ENCODE results near the gene SLC15A1. TPM values are rescaled to one million over a fixed set of nuclear protein-coding genes. Genes with fewer than 3 reads are reported as not detected.

The SLC15A1 gene
- total RNA-seq (not detected), total RNA-seq (0 to 0.20 (median 0) reads per million in 172 experiments)
- polyA plus RNA-seq (2013, experiment 1 of 2) = not detected
- 0.03 TPM for polyA plus RNA-seq (2013, experiment 2 of 2)

GRCh38 chr13:98752467-98753290 is at the start of gene SLC15A1:
TSS of gene SLC15A1 (minus strand) at chr13:98752672. CDS start at chr13:98752598, 74 bp downstream.
- no peak for TF ChIP-seq CTCF (IDR thresholded peaks at IDR 0.05)
- no peaks in the 10 kb centered on the region for H3K36me3 ChIP-seq (ENCODE audit: insufficient read depth, low read length)
- H3K4me1 ChIP-seq (ENCODE audit: insufficient read depth, low read length) = peaks cover 6% of the 10 kb centered on the region
- ChIA-PET CTCF (no interaction called here), POLR2A (no interaction called here)
- no peak within 1 kb of the TSS for H3K4me3 ChIP-seq (ENCODE audit: low read length)
- H3K9me3 ChIP-seq (ENCODE audit: control insufficient read depth in 1 of 2, insufficient read depth in 1 of 2, low read length in 2 of 2) = peaks cover 0 to 10% of the 10 kb centered on the region in 2 experiments
- Mint-ChIP-seq H3K4me1 (ENCODE audit: low read depth) (peaks cover 6% of the 10 kb centered on the region), H3K27me3 (peaks cover 87% of the 10 kb centered on the region), H3K4me3 (no peak within 1 kb of the TSS), H3K27ac (no peak within 1 kb of the TSS), H3K36me3 (ENCODE audit: low read depth) (no peaks in the 10 kb centered on the region), H3K9me3 (peaks cover 4% of the 10 kb centered on the region)
- H3K27me3 ChIP-seq (ENCODE audit: control insufficient read depth in 1 of 2, insufficient read depth in 2 of 2, low read length in 2 of 2) = peaks cover 27 to 31% of the 10 kb centered on the region in 2 experiments
- ATAC-seq (ENCODE audit: poor library complexity) (no peak), DNase-seq (no peak)
- H3K27ac ChIP-seq (ENCODE audit: low read depth in 1 of 2, low read length in 2 of 2) = no peak within 1 kb of the TSS
- intact Hi-C loops (cut with DNase I, micrococcal nuclease) = no loop called here

GRCh38 chr13:98801626-98802418 is 49.4 kb upstream of the SLC15A1 start:
- ChIA-PET CTCF (no interaction called here), POLR2A (no interaction called here)
- H3K9me3 Mint-ChIP-seq = no peaks in the 10 kb centered on the region
- H3K36me3 Mint-ChIP-seq (ENCODE audit: low read depth) = peaks cover 97% of the 10 kb centered on the region
- no peak overlapping the region for H3K27ac Mint-ChIP-seq
- H3K4me1 Mint-ChIP-seq (ENCODE audit: low read depth) = no peaks in the 10 kb centered on the region
- intact Hi-C loops (cut with DNase I, micrococcal nuclease) = no loop called here
- Histone ChIP-seq H3K27ac (ENCODE audit: low read depth in 1 of 2, low read length in 2 of 2) (no peak overlapping the region), H3K9me3 (ENCODE audit: control insufficient read depth in 1 of 2, insufficient read depth in 1 of 2, low read length in 2 of 2) (no peaks in the 10 kb centered on the region), H3K4me1 (ENCODE audit: insufficient read depth, low read length) (no peaks in the 10 kb centered on the region), H3K27me3 (ENCODE audit: control insufficient read depth in 1 of 2, insufficient read depth in 2 of 2, low read length in 2 of 2) (no peaks in the 10 kb centered on the region), H3K36me3 (ENCODE audit: insufficient read depth, low read length) (peaks cover 79% of the 10 kb centered on the region), H3K4me3 (ENCODE audit: low read length) (no peak overlapping the region)
- no peak overlapping the region for H3K4me3 Mint-ChIP-seq
- H3K27me3 Mint-ChIP-seq = no peaks in the 10 kb centered on the region
- ATAC-seq (ENCODE audit: poor library complexity) (no peak), DNase-seq (no peak)
- no peak for TF ChIP-seq CTCF (IDR thresholded peaks at IDR 0.05)

GRCh38 chr13:98800078-98800477 is 47.6 kb upstream of the SLC15A1 start:
- Mint-ChIP-seq H3K4me1 (ENCODE audit: low read depth) (no peaks in the 10 kb centered on the region), H3K9me3 (no peaks in the 10 kb centered on the region), H3K27me3 (no peaks in the 10 kb centered on the region), H3K27ac (no peak overlapping the region), H3K36me3 (ENCODE audit: low read depth) (peaks cover 100% of the 10 kb centered on the region), H3K4me3 (no peak overlapping the region)
- Histone ChIP-seq H3K27me3 (ENCODE audit: control insufficient read depth in 1 of 2, insufficient read depth in 2 of 2, low read length in 2 of 2) (no peaks in the 10 kb centered on the region), H3K4me3 (ENCODE audit: low read length) (no peak overlapping the region), H3K4me1 (ENCODE audit: insufficient read depth, low read length) (no peaks in the 10 kb centered on the region), H3K9me3 (ENCODE audit: control insufficient read depth in 1 of 2, insufficient read depth in 1 of 2, low read length in 2 of 2) (no peaks in the 10 kb centered on the region), H3K36me3 (ENCODE audit: insufficient read depth, low read length) (peaks cover 83% of the 10 kb centered on the region), H3K27ac (ENCODE audit: low read depth in 1 of 2, low read length in 2 of 2) (no peak overlapping the region)
- DNase-seq (no peak), ATAC-seq (ENCODE audit: poor library complexity) (no peak)
- no peak for TF ChIP-seq CTCF (IDR thresholded peaks at IDR 0.05)
- ChIA-PET CTCF (no interaction called here), POLR2A (no interaction called here)
- intact Hi-C loops (cut with DNase I, micrococcal nuclease) = no loop called here

All from CD4-positive, alpha-beta T cell (primary cell).